Stimulated activated CD4-positive, alpha-beta T cell treated with anti-CD3 and anti-CD28 coated beads, Interleukin-2, amount 100 ng/mL, for 4 hours (primary cell): ENCODE measurements around the gene PSMC1.

Experiments used
- DNase-seq: peaks from one replicate; pipeline ENCODE4 v3.0.0-alpha.2; 2020; ENCODE audit warnings: low read depth

PSMC1 gene

DNA sequence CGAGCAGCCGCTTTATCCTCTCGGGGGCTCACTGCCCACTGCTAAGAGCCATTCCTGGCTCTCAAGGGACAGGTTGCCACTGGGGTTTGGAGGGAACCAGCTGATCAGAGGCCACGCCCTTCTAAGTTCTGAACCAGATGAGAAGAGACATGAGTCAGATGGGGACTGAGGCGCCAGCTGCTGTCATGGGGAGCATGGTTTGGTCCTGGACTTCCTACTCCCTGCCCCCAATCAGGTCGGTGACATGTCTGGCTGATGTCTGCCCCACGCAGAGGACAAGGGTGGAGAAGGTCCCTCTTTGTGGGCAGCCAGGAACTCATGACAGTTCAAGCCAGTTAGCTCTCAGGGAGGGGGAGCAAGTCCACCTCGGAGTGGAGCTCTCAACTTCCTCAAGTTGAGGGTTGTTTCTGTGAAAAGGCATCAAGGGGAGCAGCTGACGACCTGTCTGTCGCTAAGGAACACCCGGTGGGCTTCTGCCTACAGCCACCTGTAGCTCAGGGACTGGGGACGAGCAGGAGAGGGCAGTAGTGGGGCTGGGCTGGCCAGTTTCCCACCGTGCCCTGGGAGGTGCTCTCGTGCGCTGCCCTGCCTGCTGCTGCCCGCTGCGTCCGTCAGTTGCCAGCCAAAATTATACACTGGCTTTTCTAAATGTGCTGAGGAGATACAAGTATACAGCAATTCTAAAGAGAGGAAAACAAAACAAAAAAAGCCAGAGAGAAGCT, 20.5 kb downstream of the PSMC1 start:
- DNase-seq = no peak

DNA sequence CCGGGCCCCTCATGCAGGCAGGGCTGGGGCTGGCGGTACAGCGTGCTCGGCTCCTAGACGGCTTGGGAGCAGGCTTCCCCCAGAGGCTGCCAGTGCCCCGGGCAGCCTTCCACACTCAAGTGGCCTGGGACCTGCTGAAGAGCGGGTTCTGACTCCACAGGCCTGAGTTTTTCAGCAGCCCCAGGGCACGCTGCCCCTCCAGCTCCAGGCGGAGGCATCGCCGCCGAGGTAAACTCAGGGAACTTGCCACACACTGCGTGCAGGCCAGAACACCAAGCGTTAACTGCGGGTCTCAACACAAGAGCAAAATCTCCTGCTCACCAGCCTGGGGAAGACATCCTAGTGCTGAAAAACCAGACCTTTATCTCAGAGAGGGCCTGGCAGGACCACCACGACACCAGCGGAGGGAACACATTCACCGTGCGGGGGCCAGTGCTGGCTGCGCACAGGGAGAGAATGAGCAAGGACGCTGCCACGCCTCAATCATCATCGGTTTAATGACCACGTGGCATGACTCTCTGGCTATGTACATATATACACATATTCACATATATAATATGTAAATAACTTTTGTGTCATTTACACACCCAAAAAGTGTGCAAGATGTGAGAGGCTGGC, 21.3 kb downstream of the PSMC1 start:
- DNase-seq = no peak

DNA sequence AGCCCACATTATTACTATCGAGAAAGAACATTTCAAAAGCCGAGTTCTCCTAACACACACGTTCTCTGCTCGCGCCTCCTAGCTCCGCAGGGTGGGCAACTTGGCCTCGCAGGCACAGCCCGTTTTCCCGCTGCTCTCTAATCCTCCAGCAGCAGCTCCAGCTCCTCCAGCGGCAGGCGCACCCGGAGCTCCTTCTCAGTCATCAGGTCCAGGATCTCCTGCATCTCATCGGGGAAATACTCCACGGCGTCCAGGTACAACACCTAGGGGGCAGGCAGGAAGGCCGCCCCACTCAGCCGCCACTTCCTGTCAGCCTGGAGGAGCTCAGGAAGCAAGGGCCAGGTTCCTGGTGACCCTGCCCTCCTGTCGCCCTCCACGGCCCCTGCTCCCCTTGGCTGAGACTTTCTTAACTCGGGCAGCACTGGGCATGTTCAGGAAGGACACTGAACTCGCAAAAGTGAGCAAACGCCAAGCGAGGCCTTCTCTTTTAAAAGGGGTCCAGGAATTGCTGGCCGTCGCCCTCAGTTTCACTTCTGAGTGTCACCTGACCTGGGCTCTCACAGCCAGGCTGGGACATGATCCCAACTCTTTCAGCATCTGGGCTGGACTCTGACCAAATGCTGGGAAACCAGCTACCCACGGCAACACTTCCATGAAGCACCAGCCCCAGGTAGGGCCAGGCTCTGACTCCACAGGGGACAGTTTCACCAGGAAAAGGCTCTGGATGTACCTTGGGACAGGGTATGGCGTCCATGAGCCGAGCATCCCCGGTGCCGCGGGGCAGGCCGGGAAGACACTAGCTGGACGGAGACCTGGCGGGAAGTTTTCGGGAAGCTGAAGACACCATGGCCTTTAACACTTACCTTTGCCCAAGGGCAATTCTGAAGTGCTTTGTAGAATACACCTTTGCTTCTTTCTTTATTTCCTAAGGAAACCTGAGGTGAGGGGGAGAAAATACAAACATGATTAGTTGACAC, 22.1 kb downstream of the PSMC1 start:
- no peak for DNase-seq

DNA sequence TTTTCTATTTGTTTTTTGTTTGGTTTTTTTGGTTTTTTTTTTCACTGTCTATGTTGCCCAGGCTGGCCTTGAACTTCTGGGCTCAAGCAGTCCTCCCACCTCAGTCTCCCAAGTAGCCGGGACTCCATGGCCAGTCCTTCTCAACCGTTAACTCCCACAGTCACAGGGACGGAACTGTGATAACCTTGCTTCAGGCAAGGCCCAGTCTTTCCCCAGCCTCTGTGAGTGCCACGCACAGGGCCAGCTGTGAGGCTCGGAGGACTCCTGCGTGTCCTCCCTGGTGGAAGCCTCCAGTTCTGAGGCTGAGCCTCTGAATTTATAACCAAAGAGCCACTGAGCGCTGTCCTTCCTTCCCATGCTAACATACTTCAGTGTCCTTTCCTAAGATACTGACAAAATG, 23.7 kb downstream of the PSMC1 start:
- no peak for DNase-seq

DNA sequence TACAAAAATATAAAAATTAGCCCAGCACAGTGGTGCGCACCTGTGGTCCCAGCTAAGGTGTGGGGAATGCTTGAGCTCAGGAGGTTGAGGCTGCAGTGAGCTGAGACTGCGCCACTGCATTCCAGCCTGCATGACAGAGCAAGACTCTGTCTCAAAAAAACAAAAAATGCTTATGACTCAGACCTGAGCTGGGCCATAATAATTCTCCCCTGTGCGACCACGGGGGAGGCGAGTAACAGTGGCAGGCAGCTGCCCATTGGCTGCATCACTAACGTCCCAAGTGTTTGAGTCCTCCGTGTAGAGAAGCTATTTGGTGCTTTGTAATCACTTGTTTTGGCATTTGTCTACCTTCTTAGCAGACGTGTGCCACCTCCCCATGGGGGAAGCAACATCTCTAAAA, 24.9 kb downstream of the PSMC1 start:
- no peak for DNase-seq

DNA sequence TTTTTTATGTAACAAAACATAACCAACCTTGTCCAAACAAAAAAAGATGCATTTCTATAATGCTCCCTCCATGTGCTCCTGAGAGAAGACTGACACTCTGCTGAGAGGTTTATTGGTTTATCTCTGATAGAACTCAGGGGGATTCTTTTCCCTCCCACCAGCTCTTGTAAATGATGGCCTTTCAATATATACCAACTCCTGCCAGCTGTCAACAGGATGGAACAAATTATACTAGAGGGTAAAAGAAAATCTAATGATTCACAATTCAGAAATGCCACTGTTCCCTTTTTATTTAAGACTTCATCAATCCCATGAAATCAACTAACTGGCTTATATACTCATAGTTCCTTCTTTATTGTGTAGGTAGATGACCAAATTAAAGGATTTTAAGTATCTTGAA, 25.4 kb downstream of the PSMC1 start:
- DNase-seq = no peak

DNA sequence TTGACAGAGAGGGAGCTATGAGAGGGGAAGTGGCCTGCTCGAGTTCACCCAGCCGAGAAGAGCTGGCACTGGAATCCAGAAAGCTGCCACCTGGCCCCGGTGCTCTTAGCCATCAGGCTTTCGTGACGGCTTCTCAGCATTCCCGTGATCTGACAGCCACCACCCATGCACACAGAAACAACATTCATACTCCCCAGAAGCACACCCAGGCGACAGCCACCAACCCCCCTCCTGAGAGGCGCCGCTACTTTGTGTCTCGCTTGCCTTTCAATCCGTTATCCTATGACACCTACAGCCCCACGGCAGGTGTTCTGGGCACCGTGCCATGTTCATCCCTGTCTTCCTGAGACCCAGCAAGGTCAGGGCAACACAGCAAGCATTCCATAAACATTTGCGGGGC, 31.4 kb downstream of the PSMC1 start:
- no peak for DNase-seq

DNA sequence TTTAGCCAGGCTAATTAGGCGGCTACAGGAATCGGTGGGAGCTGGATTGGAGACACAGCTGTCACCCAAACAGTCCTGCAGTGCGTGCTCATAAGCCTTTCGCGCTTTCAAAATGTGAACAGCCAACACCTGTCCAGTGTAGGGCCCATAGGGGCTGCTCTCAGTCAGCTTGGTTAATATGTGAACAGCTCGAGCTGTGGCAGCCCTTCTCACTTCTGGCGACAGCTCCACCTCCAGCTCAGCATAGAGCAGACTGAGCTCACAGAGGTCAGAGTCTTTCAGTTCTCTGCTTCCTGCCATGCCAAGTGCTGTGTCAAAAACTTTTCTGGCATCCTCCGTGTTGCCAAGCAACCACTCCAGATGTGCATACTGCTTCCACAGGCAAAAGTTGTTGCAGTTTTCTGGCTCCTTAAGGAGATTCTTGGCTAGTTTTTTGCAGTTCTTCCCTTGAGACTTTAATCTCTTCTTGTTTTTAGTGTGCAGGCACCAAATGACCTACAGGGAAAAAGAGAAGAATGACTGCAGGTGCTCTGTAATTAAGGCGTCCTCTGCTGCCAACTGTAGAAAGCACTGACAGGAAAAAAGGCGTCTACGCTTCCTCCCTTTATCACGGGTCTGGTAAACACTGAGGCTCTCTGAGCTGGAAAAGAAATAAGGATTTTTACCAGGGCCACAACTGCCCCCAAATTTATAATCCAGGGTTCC, 32.5 kb downstream of the PSMC1 start:
- no peak for DNase-seq

DNA sequence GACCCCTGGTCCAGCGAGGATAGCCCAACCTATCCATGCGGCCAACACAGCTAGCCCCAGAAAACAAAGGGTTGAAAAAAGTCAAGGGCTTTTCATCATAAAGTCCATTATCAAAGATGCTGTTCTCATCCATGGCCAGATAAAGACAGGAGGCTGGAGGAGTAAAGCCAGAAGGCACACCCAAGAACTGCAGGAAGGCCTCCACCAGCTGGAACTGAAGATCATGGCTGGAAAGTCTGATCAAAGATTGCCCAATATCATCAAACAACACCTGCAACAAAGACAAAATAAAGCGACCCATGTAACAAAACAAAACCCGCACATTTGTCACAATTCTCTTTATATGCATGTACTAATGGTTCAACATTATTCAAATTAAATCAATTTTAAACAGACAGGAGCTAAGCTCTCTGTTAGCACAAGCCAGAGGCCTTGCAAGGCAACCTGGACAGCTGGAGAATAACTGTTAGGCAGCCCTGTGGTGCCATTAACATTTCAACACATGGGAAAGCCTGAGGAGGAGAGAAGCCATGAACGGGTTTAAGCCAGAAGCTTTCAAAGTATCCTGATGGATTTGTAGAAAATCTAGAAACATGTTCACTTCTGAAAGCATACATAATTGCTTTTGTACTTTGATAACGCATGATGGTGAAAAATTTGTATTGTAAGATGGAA, 34.1 kb downstream of the PSMC1 start:
- DNase-seq = no peak

DNA sequence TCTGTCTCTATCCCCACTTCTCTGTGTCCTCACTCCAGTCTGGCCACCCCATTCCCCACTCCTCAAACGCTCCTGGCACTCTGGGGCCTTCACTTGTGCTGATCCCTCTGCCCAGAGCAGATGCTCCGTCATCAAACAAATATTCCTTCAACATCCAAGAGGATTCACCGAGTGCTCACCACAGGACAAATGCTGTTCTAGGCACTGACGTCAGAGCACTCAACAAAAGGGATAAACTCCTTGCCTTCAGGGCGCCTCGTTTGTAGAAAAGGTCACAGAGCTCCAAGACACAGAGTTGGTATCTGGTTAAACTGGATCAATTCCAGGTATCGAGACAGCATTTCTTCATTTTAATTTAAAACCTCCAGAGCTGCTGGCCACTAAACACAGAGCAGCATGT, 35.3 kb downstream of the PSMC1 start:
- DNase-seq = no peak

DNA sequence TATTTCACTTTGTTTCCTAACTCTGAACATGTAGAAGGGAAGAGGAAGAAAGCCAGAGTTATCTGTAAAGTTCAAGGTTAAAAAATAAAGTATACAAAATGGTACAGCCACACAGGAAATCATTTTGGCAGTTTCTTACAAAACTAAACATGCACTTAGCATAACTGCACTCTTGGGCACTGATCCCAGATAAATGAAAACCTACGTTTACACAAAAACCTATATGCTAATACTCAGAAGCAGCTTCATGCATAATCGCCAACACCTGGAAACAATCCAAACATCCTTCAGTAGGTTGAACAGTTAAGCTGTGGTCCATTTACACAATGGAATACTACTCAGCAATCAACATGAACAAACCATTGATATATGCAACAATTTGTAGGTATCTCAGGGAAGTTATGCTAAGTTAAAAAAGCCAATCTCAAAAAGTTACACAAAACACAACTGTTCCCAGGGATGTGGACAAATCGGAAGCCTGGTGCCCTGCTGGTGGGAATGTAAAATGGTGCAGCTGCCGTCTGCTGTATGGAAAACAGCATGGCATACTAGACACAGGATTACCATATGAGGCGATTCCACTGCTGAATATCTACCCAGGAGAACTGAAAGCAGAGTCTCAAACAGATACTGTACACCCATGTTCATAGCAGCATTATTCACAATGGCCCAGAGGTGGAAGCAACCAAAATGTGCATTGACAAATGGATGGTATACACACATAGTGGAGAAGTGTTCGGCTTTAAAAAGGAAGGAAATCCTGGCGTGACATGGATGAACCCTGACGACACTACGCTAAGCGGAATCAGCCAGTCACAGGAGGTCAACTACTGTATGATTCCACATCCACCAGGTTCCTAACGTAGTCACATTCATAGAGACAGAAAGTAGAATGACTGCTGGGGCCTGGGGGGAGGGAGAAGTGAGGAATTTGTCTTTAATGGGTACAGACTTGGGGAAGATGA, 37.7 kb downstream of the PSMC1 start:
- no peak for DNase-seq

DNA sequence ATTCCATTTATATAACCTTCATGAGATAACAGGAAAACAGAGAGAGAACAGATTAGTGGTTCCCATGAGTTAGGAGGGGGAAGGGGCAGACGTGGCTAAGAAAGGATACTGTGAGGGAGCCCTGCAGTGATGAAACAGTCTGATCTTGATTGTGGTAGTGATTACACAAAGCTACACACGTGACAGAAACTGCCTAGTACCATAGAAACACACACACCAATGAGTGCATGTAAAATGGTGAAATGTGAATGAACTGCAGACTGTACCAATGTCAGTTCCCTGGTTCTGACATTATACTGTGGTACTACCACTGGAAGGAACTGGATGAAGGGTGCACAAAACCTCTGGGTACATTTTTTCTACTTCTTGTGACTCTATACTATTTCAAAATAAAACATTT, 38.5 kb downstream of the PSMC1 start:
- no peak for DNase-seq

DNA sequence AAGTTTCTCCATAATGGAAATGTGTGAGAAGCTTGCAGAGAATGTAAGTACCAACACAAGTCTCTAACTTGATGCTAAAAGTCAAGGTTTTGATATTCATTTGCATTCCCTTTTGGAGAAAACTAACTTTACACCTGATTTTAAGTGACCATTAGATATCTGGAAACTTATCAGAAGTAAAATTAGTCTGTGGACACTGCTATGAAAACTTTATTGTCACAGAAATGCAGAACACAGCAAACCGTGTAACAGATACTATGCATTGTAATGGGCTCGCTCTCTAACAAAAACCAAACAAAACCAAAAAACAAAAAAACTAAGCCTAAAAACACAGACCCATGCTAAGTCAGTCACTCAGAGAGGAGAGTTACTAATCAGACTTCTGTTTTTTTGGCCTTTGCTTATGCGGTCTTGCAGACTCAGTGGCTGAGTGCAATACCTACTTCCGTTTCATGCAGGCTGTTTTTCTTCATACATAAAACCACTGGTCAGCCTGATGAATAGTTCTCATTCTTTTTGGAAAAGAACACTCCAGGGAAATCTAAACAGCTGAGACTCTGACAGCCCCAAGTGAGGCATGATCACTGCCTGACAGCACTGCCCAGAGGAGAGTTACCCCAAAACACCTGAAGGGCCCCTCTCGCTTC, 39.6 kb downstream of the PSMC1 start:
- DNase-seq = no peak

DNA sequence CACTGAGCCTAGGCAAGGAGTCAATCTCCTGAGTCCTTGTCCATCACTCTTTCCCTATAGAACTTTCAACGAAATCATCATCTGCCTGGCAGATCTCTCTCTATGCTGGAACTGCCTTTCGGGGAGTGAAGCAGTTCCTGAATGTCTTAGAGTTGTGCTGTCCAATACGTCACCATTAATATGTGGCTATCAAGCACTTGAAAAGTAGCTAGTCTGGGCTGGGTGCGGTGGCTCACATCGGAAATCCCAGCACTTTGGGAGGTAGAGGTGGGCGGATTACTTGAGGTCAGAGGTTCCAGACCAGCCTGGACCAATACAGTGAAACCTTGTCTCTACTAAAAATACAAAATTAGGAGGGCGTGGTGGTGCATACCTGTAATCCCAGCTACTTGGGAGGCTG, 40.3 kb downstream of the PSMC1 start:
- no peak for DNase-seq

DNA sequence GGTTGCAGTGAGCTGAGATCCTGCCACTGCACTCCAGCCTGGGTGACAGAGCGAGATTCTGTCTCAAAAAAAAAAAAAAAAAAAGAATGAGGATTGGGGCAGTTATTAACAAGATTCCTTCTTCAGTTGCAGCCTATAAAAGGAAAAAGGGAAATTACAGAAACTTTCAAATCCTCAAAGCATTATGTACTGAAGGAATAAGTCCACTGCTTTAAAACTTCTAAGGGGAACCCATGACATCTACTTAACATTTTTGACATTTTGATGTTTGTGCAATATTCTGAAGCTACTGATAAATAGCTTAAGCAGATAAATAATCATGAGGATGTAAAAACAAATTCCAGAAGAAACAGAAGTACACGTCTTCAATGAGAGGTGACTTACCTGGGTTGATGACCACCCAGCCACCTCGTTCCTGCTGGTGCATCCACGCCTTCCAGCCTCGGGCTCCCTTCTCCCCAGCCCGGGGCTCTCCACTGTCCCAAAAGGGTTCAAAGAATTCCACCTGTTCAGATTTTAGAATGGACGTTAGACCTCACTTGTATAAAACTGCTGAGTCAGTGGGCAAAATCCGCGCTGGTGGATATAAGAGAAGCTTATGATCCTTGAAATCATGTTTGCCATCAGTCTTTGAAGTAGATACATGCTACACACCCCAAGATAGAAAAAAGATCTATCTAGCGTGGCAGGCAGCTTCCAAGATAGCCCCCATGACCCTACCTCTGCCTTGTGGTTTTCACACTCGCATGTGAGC, 41.7 kb downstream of the PSMC1 start:
- no peak for DNase-seq

DNA sequence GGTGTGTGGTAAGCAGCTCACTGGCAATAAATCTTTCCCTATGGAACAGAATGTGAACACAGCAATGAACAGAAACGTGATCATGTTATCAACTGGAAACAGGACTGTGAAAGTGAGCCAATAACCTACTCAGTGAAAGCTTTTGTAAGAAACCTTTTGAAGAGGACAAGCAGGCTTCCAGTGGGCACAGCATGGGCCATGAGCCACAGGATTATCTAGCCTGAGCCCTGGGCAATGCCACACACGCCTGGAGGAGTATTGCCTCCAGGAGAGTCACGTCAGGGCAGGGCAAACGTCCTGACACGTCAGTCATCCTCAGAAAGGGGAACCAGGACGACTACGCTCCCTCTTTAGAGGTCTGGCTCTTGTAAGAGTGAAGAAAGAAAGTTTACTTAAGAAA, 43.1 kb downstream of the PSMC1 start:
- no peak for DNase-seq

DNA sequence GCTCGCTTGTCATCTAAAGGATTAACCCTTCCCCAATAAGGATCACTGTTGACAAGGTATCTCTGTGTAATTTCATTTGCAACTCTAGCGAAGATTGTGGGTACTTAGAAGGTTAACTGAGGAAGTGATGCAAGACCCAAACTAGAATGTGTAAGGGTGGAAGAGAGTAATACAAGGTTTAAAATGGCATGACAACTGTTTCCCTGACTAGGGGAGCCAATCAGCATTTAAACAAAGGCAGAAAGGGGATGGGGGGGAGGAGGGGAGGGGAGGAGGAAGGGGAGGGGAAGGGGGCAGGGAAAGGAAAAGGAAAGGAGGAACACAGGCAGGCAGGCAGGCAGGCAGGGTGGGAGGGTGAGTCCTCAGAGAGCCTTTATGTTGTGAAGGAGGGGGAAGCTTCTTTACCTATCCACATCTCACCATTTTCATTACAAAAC, 44.3 kb downstream of the PSMC1 start:
- DNase-seq = no peak

DNA sequence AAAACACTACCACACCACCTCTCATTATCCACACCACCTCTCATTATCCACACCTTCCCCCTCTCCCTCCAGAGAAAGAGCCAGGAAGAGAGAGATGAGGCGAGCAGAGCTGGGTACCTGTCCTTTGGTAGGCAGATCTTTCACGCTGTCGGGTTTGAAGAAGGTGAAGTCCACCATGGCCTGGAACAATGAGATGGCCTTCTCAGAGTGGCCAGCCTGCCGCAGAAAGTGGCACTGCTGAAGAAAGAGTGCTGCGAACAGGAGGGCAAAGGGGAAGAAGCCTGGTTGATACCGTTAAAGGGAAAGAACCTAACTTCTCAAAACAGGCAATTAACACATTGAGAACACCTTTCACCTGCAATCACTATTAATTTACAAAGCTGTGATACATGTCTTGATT, 44.8 kb downstream of the PSMC1 start:
- DNase-seq = no peak

DNA sequence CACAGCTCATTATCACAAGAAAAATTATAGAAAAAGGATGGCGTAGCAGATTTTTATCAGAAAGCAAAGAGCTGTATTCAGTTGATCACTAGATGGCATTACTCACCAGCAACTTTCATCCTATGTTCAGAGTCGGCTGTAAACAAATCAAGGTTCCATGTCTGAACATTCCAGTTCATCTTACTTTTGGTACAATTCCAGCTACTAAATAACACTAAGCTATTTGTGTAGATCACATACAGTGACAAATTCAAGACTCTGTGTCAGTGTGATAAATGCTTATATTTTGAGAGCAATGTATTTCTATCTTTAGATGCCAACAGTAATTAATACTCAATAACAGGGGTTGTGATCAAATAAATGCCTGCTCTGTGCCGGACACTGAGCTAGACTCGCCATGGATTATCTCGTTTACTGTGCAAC, 45.3 kb downstream of the PSMC1 start:
- DNase-seq = no peak
